ENCODE measurements around the gene HSFX4.
A peak's percentile ranks its signal among the peaks of the same experiment; 100 is the strongest.
"Not testable (repeated sequence)": the region's sequence is repeated elsewhere in the genome, so short reads cannot be mapped to it uniquely, and the experiment has no call there.

Gene HSFX4

GRCh38 chrX:149938427-149938880 is 9.1 kb downstream of the HSFX4 start, which contains the start of gene EOLA2:
Gene EOLA2, minus strand, starts transcription at chrX:149938491. Its CDS starts 4,617 bp downstream, at chrX:149933874.
- DNase-seq, result peak; percentile 83

DNA sequence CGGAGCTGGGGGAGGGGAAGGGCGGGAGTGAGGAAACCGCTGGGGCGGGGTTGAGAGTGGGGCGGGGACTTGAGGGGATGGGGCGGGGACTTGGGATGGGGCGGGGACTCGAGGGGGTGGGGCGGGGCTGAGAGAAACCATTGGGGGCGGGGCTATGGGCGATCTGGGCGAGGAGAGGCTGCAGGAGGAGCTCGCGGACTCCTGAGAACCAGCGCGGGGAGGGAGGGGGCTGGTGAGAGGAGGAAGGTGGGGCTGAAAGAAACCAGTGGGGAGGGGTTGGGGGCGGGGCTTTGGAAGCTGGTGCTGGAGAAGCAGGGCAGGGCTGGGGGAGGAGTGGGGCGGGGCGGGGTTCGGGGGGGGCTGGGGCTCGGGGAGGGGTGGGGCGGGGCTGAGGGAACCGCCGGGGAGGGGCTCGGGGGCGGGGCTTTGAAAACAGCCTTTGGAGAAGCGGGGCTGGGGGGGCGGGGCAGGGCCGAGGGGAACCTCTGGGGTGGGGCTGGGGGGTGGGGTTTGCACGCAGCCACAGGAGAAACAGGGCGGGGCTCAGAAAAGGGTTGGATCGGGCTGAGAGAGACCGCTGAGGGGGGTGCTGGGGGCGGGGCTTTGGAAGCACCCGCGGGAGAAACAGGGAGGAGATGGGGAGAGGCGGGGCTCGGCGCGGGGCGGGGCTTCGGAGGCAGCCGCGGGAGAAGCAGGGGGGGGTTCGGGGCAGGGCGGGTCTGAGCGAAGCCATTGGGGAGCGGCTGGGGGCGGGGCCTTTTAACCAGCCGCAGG is 9.7 kb downstream of the HSFX4 start:
- peak; percentile 80 for DNase-seq

DNA sequence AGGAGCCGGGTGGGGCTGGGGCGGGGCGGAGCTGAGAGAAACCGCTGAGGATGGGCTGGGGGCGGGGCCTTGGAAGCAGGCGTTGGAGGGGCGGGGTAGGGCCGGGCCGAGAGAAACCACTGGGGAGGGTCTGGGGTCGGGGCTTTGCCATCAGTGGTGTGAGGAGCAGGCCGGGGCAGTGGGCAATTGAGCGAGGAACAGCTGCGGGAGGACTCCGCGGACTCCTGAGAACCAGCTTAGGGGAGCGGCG is 10.2 kb downstream of the HSFX4 start:
- DNase-seq, result no peak

GRCh38 chrX:149939905-149940673 is 10.7 kb downstream of the HSFX4 start:
- DNase-seq, result peak; percentile 90

GRCh38 chrX:149940674-149941024 is 11.3 kb downstream of the HSFX4 start:
- DNase-seq, result not testable (repeated sequence)

- DNase-seq, result not testable (repeated sequence)
These were observed 15.8 kb downstream of the HSFX4 start for GRCh38 chrX:149945087-149945670.

- not testable (repeated sequence) for DNase-seq
These were observed 16.4 kb downstream of the HSFX4 start for GRCh38 chrX:149945820-149946219.

DNA sequence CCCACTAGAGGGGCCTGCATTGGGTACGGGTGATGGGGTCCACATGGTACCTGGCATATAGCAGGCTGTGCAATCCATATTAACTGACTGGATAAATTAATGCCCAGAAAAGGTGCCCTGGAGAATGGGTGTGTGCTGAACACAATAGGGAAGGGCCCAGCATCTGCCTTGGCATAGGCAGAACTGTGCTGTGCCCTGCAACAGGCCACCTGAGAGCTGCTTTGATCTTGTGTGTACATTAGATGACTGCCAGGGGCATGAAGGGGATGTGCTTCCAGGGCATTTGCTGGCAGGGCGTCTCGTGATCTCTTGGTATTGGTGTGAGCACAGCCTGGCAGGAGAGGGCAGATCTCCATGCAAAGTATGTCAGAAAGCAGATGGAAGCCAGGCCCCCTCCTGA is 17.6 kb downstream of the HSFX4 start:
- DNase-seq, result not testable (repeated sequence)

GRCh38 chrX:149948016-149948415 is 18.6 kb downstream of the HSFX4 start:
- no peak for DNase-seq

DNA sequence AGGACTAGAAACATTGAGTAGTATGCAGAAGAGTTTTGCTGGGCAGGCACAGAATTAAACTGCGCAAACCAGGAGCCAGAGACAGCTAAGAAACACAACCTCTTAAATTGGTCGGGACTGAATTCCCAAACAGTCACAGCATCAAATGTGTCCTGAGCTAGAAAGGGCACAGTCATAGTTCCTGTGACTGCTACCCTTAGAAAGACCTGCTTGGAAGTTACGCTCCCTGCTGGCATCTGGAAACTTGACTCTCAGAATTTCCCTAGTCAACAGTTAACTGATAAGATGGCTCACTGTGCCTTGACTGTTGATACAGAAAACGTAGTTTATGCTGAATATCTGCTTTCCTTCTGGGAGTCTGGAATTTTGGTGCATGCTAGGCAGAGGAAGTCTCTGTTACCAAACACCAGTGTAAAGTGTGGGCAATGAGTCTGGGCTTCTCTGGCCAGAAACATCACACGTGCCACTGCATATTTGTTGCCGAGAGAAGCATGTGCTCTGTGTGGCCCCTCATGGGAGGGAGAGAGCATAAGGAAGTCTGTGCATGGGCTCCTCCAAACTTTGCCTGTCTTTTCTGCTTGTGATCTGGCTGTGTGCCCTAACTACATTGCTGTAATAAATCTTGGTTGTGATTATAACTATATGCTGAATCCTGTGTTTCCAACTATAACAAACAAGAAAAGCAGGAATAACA is 20.5 kb downstream of the HSFX4 start:
- no peak for DNase-seq

- DNase-seq, result peak; percentile 27
These were observed 21.3 kb downstream of the HSFX4 start for GRCh38 chrX:149950681-149951080.

GRCh38 chrX:149961572-149961971 is 32.2 kb downstream of the HSFX4 start:
- no peak for DNase-seq

DNA sequence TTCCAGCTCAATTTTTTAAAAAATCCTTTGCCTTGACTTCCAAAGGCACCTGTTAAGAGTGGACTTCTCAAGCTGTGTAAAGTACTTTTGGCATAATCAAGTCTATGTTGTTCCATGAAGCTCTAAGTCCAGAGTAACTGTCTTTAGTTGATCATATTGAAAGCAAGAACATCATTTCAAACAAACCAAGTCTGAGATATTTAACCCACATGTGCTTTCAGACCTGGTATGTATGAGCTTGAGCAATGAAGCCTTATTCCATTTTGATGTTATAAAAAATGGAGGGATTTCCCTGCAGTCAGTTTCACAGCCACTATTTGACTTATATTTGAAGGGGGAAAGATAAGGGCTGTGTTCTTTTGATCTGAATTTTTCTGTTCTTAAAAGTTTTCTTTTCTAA is 32.6 kb downstream of the HSFX4 start:
- no peak for DNase-seq

GRCh38 chrX:149962859-149963757 is 33.7 kb downstream of the HSFX4 start:
- peak; percentile 42 for DNase-seq

DNA sequence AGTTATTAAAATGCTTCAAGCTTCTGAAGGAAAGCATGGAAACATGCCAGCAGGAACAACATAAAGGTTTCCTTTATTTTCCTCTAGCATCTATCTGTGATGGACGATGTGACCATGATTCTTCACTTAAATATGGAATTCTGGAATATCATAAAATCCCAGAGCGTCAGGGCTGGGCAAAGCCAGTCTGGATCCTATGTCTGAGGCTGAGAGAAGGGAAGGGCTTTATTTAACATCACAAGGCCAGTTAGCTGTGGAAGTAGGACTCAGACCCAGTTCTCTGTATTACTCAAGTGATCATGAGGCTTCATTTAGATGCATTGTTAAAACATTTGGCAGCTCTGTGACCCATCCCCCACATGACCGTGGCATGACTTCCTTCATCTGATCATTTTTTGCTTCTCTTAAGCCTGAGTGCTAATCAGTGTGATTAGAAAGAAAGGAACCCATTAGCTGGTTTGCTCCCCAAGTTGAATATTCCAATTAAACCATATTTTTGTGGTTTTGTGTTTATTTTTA is 49.8 kb downstream of the HSFX4 start:
- no peak for DNase-seq
